ENCODE results near the gene GRIN2A. TPM values are rescaled to one million over a fixed set of nuclear protein-coding genes. Genes with fewer than 3 reads are reported as not detected.

Gene GRIN2A
- total RNA-seq, 1 donor from 2014 or later = 10.9 TPM

GRCh38 chr16:10181196-10182162, 749 bp downstream of the GRIN2A start:
- peak; percentile 49 for DNase-seq

GRCh38 chr16:10180771-10181163, 1.5 kb downstream of the GRIN2A start:
- DNase-seq = no peak

- no peak for DNase-seq
Observed at GRCh38 chr16:10180042-10180770, 2.0 kb downstream of the GRIN2A start.

- DNase-seq = no peak
Observed at GRCh38 chr16:10178526-10178925, 3.7 kb downstream of the GRIN2A start.

- DNase-seq = no peak
Observed at GRCh38 chr16:10178080-10178479, 4.1 kb downstream of the GRIN2A start.

- no peak for DNase-seq
Observed at GRCh38 chr16:10172848-10173655, 9.2 kb downstream of the GRIN2A start.

GRCh38 chr16:10171221-10171620, 11.0 kb downstream of the GRIN2A start:
- no peak for DNase-seq

- DNase-seq = no peak
Observed at GRCh38 chr16:10169904-10170410, 12.3 kb downstream of the GRIN2A start.

GRCh38 chr16:10169031-10169430, 13.2 kb downstream of the GRIN2A start:
- DNase-seq = no peak

GRCh38 chr16:10168258-10168657, 14.0 kb downstream of the GRIN2A start:
- no peak for DNase-seq

GRCh38 chr16:10165643-10166042, 16.6 kb downstream of the GRIN2A start:
- DNase-seq = no peak

GRCh38 chr16:10162981-10163380, 19.2 kb downstream of the GRIN2A start:
- DNase-seq = peak; percentile 26

GRCh38 chr16:10156099-10156498, 26.1 kb downstream of the GRIN2A start:
- no peak for DNase-seq

- DNase-seq = no peak
Observed at GRCh38 chr16:10154389-10154788, 27.8 kb downstream of the GRIN2A start.

GRCh38 chr16:10153985-10154384, 28.2 kb downstream of the GRIN2A start:
- DNase-seq = no peak

GRCh38 chr16:10151718-10152117, 30.5 kb downstream of the GRIN2A start:
- DNase-seq = no peak

GRCh38 chr16:10150906-10151305, 31.3 kb downstream of the GRIN2A start:
- no peak for DNase-seq

GRCh38 chr16:10145542-10146035, 36.6 kb downstream of the GRIN2A start:
- no peak for DNase-seq

- DNase-seq = no peak
Observed at GRCh38 chr16:10141671-10142070, 40.6 kb downstream of the GRIN2A start.

GRCh38 chr16:10138881-10139280, 43.3 kb downstream of the GRIN2A start:
- DNase-seq = no peak

GRCh38 chr16:10137341-10137740, 44.9 kb downstream of the GRIN2A start:
- no peak for DNase-seq

GRCh38 chr16:10136916-10137315, 45.3 kb downstream of the GRIN2A start:
- DNase-seq = no peak
